Right lobe of liver (tissue), 6 donors: ENCODE results near the gene ADAM17. TPM values are rescaled to one million over a fixed set of nuclear protein-coding genes. Genes with fewer than 3 reads are reported as not detected.

ENCODE experiments used
- ATAC-seq, 4 donors: fragments of 200-7000 bp; cut with Tn5 transposase; one replicate each; pipeline ENCODE4 v1.9.1; 2020; ENCODE audit warnings: mild to moderate bottlenecking in 4 of 4, moderate library complexity in 4 of 4
- DNase-seq, 3 donors: peaks; one replicate each; pipeline ENCODE4 v3.0.0-alpha.2; 2020
- H3K27ac ChIP-seq, 3 donors: fragments of 200-600 bp; one replicate each; pipeline ENCODE4 v1.8.0; 2022
- H3K27me3 ChIP-seq, 2 donors: fragments of 200-600 bp; one replicate each; pipeline ENCODE4 v1.8.0; 2022
- H3K36me3 ChIP-seq, 4 donors: fragments of 200-600 bp; sonication (generic) in 1 of 4; one replicate each; pipeline versions ENCODE4 v1.5.1 to v1.8.0; 2017 to 2022; ENCODE audit warnings: control low read depth in 1 of 4
- H3K4me1 ChIP-seq, 4 donors: fragments of 200-600 bp; sonication (generic) in 1 of 4; one replicate each; pipeline versions ENCODE4 v1.5.1 to v1.8.0; 2017 to 2022; ENCODE audit warnings: control low read depth in 1 of 4
- H3K4me3 ChIP-seq, 3 donors: fragments of 200-600 bp; one replicate each; pipeline ENCODE4 v1.8.0; 2022
- H3K9me3 ChIP-seq, 4 donors: fragments of 200-600 bp; sonication (generic) in 1 of 4; one replicate each; pipeline versions ENCODE4 v1.5.1 to v1.8.0; 2017 to 2022; ENCODE audit warnings: control low read depth in 1 of 4
- POLR2A ChIP-seq: fragments of 450-650 bp; IDR thresholded peaks from one replicate; pipeline ENCODE4 v1.6.1; 2017; ENCODE audit warnings: antibody characterized with exemption, mild to moderate bottlenecking
- WGBS: methylation state at CpG from one replicate; pipeline ENCODE4 v1.1.6; 2018; ENCODE audit warnings: low coverage, low lambda C conversion rate; ENCODE audit not compliant: insufficient coverage; ENCODE audit errors: missing lambda C conversion rate; 5-methylcytosine and 5-hydroxymethylcytosine counted together
- intact Hi-C, 2 donors: fragments of 100-400 bp; cut with DNase I; formaldehyde crosslinking; loops; one replicate each; pipeline versions ENCODE4 v1.11.2 to v1.14.1; 2022
- total RNA-seq, 6 experiments: library from RNA; depleted of rRNA in 2 of 6; stranded (reverse); fragments of >200 nt in 2 of 6; fragmentation: NEBNext Ultra II Directional in 3 of 6; extraction: Animal tissue kit (Norgen Biotek cat#: 25700) in 3 of 6; gene quantifications; one replicate each; pipeline versions ENCODE4 v1.1.0 to v1.2.4, GENCODE V29; 2016 to 2023
- TF ChIP-seq, protein P1 (sequence below), 4 donors: fragments of 200-600 bp in 3 of 4; fragments of 450-650 bp in 1 of 4; IDR thresholded peaks; one replicate each; pipeline versions ENCODE4 v1.5.1 to v1.8.0; 2016 to 2022; ENCODE audit warnings: antibody characterized with exemption in 4 of 4, mild to moderate bottlenecking in 2 of 4
- donor health status: DM: no; HTN: yes; CAD: no.
- donor health status: DM: no; HTN: no; CAD: no.
- donor health status: DM: no; HTN: no; CAD: no.
- donor health status: DM: no; HTN: yes; CAD: no.
- donor health status: DM: no; HTN: yes; CAD: no.

Gene ADAM17
- total RNA-seq, 6 experiments from 2014 or later, result 5.1 to 11.7 (median 6.6) TPM

DNA sequence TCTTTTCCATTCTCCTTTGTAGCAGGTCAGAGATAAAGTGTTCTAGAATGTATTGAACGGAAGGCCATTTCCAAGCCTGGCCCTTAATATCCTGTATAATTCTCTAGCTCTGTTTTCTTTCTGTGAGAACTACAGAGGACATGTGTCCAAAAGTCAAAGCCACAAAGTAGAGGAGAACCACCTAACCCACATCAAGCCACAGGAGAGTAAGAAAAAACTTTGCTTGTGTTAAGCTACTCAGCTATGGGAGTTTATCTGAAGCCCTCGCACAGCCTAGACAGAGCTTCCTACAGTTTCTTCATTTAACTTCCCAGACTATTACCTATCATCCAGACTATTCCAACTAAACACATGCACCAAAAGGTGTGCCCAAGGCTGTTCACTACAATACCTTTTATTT is 22.0 kb downstream of the ADAM17 start:
- Histone ChIP-seq H3K27ac (no peak overlapping the region), H3K4me3 (no peak overlapping the region), H3K36me3 (no peaks in the 10 kb centered on the region), H3K4me1 (peaks cover 0 to under 1% (median 0%) of the 10 kb centered on the region in 4 donors), H3K9me3 (no peaks in the 10 kb centered on the region), H3K27me3 (no peaks in the 10 kb centered on the region)
- intact Hi-C loops, result no loop called here
- no peak for ATAC-seq
- no peak for DNase-seq
- WGBS, result 96% methylated on average over 2 of the region's 2 CpGs
- no peak for TF ChIP-seq POLR2A
- TF ChIP-seq, protein P1, sequence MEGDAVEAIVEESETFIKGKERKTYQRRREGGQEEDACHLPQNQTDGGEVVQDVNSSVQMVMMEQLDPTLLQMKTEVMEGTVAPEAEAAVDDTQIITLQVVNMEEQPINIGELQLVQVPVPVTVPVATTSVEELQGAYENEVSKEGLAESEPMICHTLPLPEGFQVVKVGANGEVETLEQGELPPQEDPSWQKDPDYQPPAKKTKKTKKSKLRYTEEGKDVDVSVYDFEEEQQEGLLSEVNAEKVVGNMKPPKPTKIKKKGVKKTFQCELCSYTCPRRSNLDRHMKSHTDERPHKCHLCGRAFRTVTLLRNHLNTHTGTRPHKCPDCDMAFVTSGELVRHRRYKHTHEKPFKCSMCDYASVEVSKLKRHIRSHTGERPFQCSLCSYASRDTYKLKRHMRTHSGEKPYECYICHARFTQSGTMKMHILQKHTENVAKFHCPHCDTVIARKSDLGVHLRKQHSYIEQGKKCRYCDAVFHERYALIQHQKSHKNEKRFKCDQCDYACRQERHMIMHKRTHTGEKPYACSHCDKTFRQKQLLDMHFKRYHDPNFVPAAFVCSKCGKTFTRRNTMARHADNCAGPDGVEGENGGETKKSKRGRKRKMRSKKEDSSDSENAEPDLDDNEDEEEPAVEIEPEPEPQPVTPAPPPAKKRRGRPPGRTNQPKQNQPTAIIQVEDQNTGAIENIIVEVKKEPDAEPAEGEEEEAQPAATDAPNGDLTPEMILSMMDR (IDR thresholded peaks at IDR 0.05), result no peak

DNA sequence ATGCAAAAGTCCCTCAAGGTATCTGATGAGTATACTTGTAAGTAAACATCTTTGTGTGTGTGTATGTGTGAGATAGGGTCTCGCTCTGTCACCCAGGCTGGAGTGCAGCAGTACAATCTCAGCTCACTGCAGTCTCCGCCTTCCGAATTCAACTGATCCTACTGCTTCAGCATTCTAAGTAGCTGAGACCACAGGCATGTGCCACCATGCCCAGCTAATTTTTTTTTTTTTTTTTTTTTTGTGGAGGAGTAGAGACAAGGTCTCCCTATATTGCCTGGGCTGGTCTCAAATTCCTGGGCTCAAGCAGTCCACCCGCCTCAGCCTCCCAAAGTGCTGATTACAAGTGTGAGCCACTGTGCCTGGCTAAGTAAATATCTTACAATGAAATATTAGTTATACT is 23.2 kb downstream of the ADAM17 start:
- ATAC-seq, result no peak
- no peak for DNase-seq
- no peak for TF ChIP-seq POLR2A
- TF ChIP-seq, protein P1 (IDR thresholded peaks at IDR 0.05), result no peak
- 100% methylated on average over 4 of the region's 4 CpGs for WGBS
- H3K4me3 ChIP-seq, result no peak overlapping the region
- H3K4me1 ChIP-seq, result no peaks in the 10 kb centered on the region
- H3K36me3 ChIP-seq, result no peaks in the 10 kb centered on the region
- H3K9me3 ChIP-seq, result no peaks in the 10 kb centered on the region
- no peaks in the 10 kb centered on the region for H3K27me3 ChIP-seq
- intact Hi-C loops, result no loop called here
- no peak overlapping the region for H3K27ac ChIP-seq

DNA sequence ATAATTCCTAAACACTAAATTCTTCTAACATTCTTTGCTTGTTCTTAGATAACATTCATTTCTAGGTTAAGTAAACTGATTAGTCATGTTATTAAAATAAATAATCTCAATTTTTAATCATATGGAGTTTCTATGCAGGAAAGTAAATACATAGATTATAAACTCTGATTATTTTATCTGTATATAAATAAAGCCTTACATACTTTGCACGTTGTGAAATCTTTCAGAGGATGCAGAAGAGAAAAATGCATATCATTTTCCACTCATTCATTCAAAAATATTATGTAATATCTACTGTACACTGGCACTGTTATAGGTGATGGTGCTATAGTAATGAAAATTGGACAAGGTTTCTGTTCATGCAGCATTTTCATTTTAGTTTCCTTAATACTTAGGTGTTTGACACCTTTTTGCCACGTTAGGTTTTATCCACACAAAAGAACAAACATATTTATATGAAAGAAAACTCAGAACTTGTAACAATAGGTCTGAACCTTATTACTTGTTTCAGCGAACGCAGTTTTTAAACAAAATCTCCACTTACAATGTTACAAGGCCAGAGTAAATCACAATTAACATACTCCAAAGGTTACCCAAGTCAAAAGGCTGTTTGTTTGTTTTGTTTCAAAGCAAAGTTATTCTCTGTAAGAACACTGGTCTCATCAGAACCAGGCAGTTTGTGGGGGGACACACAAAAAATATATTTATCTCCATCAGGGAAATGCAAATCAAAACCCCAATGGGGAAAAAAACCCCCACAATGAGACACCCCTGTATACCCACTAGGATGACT is 27.4 kb downstream of the ADAM17 start:
- no peaks in the 10 kb centered on the region for H3K27me3 ChIP-seq
- no peak overlapping the region for H3K27ac ChIP-seq
- intact Hi-C loops, result no loop called here
- TF ChIP-seq, protein P1 (IDR thresholded peaks at IDR 0.05), result no peak
- no peak for TF ChIP-seq POLR2A
- DNase-seq, result no peak
- no peaks in the 10 kb centered on the region for H3K4me1 ChIP-seq
- H3K4me3 ChIP-seq, result no peak overlapping the region
- 34% methylated on average over 4 of the region's 4 CpGs for WGBS
- H3K36me3 ChIP-seq, result peaks cover 0 to 13% (median 0%) of the 10 kb centered on the region in 4 donors
- H3K9me3 ChIP-seq, result no peaks in the 10 kb centered on the region
- ATAC-seq, result peak; percentile 60 to 87 (median 70)

DNA sequence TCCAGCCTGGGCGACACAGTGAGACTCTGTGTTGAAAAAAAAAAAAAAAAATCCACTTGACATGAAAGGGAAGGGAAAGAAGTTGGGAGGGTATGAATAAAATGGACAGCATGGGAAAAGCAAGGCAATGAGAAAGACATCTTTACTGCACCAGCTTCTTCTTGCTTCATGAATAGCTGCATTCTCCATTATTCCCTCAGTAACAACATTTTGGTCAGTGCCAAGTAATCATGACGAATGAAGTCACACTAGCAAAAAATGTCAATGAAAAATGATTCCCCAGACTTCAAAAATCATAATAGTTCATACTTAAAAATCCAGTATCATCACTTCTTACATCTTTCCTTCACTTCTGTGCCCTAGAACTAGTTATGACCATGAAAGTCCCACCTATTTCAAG is 30.4 kb downstream of the ADAM17 start:
- DNase-seq, result no peak
- Histone ChIP-seq H3K27me3 (no peaks in the 10 kb centered on the region), H3K9me3 (no peaks in the 10 kb centered on the region), H3K4me1 (no peaks in the 10 kb centered on the region), H3K27ac (no peak overlapping the region), H3K4me3 (no peak overlapping the region), H3K36me3 (peaks cover 0 to 13% (median 3%) of the 10 kb centered on the region in 4 donors)
- no peak for TF ChIP-seq POLR2A
- TF ChIP-seq, protein P1 (IDR thresholded peaks at IDR 0.05), result no peak
- WGBS, result 94% methylated on average over 2 of the region's 2 CpGs
- ATAC-seq, result no peak
- intact Hi-C loops, result no loop called here
